Uterus (tissue), 2 donors: ENCODE measurements around the gene PDE4D.

Experiments
- CTCF ChIP-seq, 4 experiments: fragments of 200-600 bp in 2 of 4; fragments of 450-650 bp in 2 of 4; sonication (generic) in 2 of 4; IDR thresholded peaks; one replicate each; pipeline ENCODE4 v1.5.1; 2016 to 2019; ENCODE audit warnings: antibody characterized with exemption in 4 of 4, mild to moderate bottlenecking in 2 of 4, moderate library complexity in 1 of 4
- POLR2A ChIP-seq, 2 donors: fragments of 450-650 bp; IDR thresholded peaks; one replicate each; pipeline ENCODE4 v1.6.1; 2016; ENCODE audit warnings: antibody characterized with exemption in 2 of 2, mild to moderate bottlenecking in 1 of 2, moderate library complexity in 1 of 2

GRCh38 chr5:59038798-59039295 lies 854.7 kb downstream of the PDE4D start:
- TF ChIP-seq CTCF (IDR thresholded peaks at IDR 0.05) = no peak
- no peak for TF ChIP-seq POLR2A (IDR thresholded peaks at IDR 0.05)
